ENCODE results near the gene SYPL2.
A peak's percentile ranks its signal among the peaks of the same experiment; 100 is the strongest.

The SYPL2 gene

DNA sequence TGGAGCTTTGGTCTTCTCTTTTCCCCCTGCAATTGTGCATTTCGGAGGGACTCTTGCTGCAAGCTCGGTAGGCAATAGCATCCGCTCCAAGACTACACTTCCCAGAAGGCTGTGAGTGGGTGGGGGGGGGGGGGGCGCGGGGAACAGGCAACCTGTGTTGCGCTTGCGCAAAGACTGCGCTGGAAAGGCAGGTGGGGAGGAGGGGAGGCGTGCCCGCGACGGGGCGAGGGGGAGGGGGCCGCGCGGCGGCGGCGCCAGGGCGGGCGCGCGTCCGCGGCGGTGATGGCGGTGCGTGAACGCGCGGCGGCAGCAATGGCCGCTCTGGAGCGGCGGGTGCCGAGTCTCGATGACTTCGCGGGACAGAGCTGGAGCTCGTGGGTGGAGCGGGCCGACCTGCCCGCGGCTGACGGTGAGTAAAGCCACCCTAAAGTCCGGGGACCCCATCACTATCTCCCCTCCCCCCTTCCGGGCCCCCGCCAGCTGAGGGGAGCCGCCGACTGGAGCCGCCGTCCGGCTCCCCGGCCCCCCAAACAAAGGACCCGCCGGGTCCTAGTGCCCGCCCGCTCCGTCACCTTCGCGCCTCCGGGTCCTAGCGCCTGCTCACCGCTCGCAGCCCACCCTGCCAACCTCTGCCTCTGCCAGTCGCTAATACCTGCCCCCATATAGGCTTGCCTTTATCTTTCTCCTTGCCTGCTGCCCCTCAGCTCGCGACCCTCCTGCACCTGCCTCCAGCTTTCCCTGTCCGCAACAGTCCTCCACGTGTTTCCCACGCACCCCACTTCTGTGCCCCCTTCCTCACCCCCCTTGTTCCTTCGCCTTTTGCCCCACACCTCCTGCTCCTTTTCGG is 17.5 kb downstream of the SYPL2 start, which contains the start of gene ATXN7L2 (continued):
- TF ChIP-seq, protein P1, sequence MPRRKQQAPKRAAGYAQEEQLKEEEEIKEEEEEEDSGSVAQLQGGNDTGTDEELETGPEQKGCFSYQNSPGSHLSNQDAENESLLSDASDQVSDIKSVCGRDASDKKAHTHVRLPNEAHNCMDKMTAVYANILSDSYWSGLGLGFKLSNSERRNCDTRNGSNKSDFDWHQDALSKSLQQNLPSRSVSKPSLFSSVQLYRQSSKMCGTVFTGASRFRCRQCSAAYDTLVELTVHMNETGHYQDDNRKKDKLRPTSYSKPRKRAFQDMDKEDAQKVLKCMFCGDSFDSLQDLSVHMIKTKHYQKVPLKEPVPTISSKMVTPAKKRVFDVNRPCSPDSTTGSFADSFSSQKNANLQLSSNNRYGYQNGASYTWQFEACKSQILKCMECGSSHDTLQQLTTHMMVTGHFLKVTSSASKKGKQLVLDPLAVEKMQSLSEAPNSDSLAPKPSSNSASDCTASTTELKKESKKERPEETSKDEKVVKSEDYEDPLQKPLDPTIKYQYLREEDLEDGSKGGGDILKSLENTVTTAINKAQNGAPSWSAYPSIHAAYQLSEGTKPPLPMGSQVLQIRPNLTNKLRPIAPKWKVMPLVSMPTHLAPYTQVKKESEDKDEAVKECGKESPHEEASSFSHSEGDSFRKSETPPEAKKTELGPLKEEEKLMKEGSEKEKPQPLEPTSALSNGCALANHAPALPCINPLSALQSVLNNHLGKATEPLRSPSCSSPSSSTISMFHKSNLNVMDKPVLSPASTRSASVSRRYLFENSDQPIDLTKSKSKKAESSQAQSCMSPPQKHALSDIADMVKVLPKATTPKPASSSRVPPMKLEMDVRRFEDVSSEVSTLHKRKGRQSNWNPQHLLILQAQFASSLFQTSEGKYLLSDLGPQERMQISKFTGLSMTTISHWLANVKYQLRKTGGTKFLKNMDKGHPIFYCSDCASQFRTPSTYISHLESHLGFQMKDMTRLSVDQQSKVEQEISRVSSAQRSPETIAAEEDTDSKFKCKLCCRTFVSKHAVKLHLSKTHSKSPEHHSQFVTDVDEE (CRISPR knock-in tag; IDR thresholded peaks at IDR 0.05): peak; percentile 75
- TF ChIP-seq SNAI2 (CRISPR knock-in tag; IDR thresholded peaks at IDR 0.05): peak; percentile 35; the same call in 1 of the 2 replicates
- TF ChIP-seq ZNF70 (CRISPR knock-in tag; IDR thresholded peaks at IDR 0.05): no peak
- no peak for TF ChIP-seq ISL1 (CRISPR knock-in tag; IDR thresholded peaks at IDR 0.05)
- no peak for TF ChIP-seq CSDC2 (CRISPR knock-in tag; IDR thresholded peaks at IDR 0.05)
- TF ChIP-seq BACH2 (CRISPR knock-in tag; IDR thresholded peaks at IDR 0.05; ENCODE audit: borderline replicate concordance): no peak

DNA sequence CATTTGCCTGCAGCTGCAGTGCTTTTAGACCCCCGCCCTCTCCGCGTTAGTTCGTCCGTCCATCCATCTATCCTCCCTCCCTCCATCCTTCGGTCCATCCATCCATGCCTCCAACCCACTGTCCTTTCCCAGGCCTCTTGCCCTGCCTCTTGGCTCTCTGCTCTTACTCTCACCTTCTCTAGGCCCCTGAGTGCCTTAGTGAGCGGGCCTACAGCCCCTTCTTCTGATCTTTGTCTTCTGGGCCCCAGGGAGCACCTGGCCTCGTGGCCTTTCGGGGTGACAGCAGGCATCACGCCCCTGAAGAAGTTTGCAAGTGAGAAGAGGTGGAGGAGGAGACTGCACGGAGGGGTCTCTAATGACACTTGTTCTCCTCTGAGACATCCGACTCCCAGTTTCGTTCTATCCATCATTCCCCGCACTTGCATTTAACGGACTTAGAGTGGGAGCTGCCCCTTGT is 18.2 kb downstream of the SYPL2 start:
- no peak for TF ChIP-seq TCF4 (CRISPR knock-in tag; IDR thresholded peaks at IDR 0.05; ENCODE audit: borderline replicate concordance)
- TF ChIP-seq, protein P2, sequence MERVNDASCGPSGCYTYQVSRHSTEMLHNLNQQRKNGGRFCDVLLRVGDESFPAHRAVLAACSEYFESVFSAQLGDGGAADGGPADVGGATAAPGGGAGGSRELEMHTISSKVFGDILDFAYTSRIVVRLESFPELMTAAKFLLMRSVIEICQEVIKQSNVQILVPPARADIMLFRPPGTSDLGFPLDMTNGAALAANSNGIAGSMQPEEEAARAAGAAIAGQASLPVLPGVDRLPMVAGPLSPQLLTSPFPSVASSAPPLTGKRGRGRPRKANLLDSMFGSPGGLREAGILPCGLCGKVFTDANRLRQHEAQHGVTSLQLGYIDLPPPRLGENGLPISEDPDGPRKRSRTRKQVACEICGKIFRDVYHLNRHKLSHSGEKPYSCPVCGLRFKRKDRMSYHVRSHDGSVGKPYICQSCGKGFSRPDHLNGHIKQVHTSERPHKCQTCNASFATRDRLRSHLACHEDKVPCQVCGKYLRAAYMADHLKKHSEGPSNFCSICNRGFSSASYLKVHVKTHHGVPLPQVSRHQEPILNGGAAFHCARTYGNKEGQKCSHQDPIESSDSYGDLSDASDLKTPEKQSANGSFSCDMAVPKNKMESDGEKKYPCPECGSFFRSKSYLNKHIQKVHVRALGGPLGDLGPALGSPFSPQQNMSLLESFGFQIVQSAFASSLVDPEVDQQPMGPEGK (CRISPR knock-in tag; IDR thresholded peaks at IDR 0.05; ENCODE audit: borderline replicate concordance): no peak
- no peak for TF ChIP-seq ZC3H10 (CRISPR knock-in tag; IDR thresholded peaks at IDR 0.05)
- ATAC-seq: peak; percentile 21

DNA sequence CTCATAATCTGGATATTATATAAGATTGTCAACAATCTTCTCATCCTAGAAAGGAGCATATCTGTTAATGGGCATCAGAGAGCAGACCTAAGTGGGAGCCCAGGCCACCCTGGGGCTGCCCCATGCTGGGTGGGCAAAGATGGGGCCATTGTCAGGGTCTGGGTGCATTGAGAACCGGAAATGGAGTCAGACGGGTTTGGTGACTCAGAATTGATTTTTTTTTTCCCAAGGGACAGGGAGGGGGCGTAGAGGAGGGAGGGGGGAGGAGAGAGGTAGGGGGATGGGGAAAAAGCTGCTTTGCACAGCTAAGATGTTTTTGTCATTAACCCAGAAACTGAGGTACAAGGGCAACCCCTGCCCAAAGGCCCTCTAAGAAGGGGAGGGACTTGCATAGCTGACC is 18.7 kb downstream of the SYPL2 start:
- no peak for ATAC-seq
- TF ChIP-seq, protein P3, sequence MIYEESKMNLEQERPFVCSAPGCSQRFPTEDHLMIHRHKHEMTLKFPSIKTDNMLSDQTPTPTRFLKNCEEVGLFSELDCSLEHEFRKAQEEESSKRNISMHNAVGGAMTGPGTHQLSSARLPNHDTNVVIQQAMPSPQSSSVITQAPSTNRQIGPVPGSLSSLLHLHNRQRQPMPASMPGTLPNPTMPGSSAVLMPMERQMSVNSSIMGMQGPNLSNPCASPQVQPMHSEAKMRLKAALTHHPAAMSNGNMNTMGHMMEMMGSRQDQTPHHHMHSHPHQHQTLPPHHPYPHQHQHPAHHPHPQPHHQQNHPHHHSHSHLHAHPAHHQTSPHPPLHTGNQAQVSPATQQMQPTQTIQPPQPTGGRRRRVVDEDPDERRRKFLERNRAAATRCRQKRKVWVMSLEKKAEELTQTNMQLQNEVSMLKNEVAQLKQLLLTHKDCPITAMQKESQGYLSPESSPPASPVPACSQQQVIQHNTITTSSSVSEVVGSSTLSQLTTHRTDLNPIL (CRISPR knock-in tag; IDR thresholded peaks at IDR 0.05; ENCODE audit: low read depth): no peak
- TF ChIP-seq, protein P2 (CRISPR knock-in tag; IDR thresholded peaks at IDR 0.05; ENCODE audit: borderline replicate concordance): no peak
- no peak for TF ChIP-seq ZNF70 (CRISPR knock-in tag; IDR thresholded peaks at IDR 0.05)
- no peak for TF ChIP-seq RARB (CRISPR knock-in tag; IDR thresholded peaks at IDR 0.05)

DNA sequence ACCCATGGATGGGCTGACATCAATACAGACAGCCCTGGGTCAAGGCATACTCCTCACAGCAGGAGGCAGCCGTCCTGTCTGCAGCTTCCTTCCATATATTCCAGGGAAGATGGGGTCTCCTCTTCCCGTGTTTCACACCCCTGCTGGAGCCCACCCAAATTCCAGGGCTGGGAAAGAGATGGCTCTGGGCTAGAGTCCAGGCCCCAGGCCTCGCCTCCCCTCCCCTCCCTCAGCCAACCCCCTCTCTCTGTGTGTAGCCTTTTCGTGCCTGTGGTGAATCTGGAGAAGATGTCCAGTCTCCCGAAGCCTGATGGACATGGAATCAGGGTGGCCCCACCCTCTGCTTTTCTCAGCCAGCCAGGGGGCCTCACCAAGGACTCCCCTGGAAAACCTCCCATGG is 20.9 kb downstream of the SYPL2 start:
- no peak for ATAC-seq
- TF ChIP-seq OSR1 (CRISPR knock-in tag; IDR thresholded peaks at IDR 0.05) (no peak), ISL1 (CRISPR knock-in tag; IDR thresholded peaks at IDR 0.05) (no peak), SNAI2 (CRISPR knock-in tag; IDR thresholded peaks at IDR 0.05) (no peak), ZFP3 (CRISPR knock-in tag; IDR thresholded peaks at IDR 0.05) (no peak), ESRRG (CRISPR knock-in tag; IDR thresholded peaks at IDR 0.05) (no peak), ZNF565 (CRISPR knock-in tag; conservative IDR thresholded peaks at IDR 0.05; ENCODE audit: low read depth) (no peak), RARB (CRISPR knock-in tag; IDR thresholded peaks at IDR 0.05) (no peak), TCF4 (CRISPR knock-in tag; IDR thresholded peaks at IDR 0.05; ENCODE audit: borderline replicate concordance) (no peak)
- TF ChIP-seq, protein P2 (CRISPR knock-in tag; IDR thresholded peaks at IDR 0.05; ENCODE audit: borderline replicate concordance): no peak
- TF ChIP-seq, protein P4, sequence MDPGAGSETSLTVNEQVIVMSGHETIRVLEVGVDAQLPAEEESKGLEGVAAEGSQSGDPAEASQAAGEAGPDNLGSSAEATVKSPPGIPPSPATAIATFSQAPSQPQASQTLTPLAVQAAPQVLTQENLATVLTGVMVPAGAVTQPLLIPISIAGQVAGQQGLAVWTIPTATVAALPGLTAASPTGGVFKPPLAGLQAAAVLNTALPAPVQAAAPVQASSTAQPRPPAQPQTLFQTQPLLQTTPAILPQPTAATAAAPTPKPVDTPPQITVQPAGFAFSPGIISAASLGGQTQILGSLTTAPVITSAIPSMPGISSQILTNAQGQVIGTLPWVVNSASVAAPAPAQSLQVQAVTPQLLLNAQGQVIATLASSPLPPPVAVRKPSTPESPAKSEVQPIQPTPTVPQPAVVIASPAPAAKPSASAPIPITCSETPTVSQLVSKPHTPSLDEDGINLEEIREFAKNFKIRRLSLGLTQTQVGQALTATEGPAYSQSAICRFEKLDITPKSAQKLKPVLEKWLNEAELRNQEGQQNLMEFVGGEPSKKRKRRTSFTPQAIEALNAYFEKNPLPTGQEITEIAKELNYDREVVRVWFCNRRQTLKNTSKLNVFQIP (CRISPR knock-in tag; IDR thresholded peaks at IDR 0.05; ENCODE audit: borderline replicate concordance, low read depth): no peak
- TF ChIP-seq, protein P1 (CRISPR knock-in tag; IDR thresholded peaks at IDR 0.05): no peak
- TF ChIP-seq, protein P5, sequence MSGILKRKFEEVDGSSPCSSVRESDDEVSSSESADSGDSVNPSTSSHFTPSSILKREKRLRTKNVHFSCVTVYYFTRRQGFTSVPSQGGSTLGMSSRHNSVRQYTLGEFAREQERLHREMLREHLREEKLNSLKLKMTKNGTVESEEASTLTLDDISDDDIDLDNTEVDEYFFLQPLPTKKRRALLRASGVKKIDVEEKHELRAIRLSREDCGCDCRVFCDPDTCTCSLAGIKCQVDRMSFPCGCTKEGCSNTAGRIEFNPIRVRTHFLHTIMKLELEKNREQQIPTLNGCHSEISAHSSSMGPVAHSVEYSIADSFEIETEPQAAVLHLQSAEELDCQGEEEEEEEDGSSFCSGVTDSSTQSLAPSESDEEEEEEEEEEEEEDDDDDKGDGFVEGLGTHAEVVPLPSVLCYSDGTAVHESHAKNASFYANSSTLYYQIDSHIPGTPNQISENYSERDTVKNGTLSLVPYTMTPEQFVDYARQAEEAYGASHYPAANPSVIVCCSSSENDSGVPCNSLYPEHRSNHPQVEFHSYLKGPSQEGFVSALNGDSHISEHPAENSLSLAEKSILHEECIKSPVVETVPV (CRISPR knock-in tag; IDR thresholded peaks at IDR 0.05): no peak
